CD4-positive, alpha-beta T cell (primary cell): ENCODE results near the gene RNASEH2B. TPM values are rescaled to one million over a fixed set of nuclear protein-coding genes. Genes with fewer than 3 reads are reported as not detected.

Source experiments
- ATAC-seq: fragments of 200-7000 bp; cut with Tn5 transposase; one replicate; pipeline ENCODE4 v1.10.0; 2022; ENCODE audit warnings: mild to moderate bottlenecking; ENCODE audit not compliant: poor library complexity
- CTCF ChIA-PET: fragments of 350-600 bp; sonication (Branson Sonifier 250); formaldehyde crosslinking; loops from one replicate; lab custom pipeline; 2021; ENCODE audit warnings: antibody characterized with exemption, inconsistent platforms; lab: Charles Lee
- POLR2A ChIA-PET: fragments of 350-600 bp; sonication (Branson Sonifier 250); formaldehyde crosslinking; loops from one replicate; lab custom pipeline; 2021; ENCODE audit warnings: antibody characterized with exemption, inconsistent platforms; lab: Charles Lee
- DNase-seq, 14 experiments: peaks; one replicate each; pipeline ENCODE4 v3.0.0-alpha.2; 2013 to 2020; ENCODE audit warnings: mixed read lengths in 2 of 14
- H3K27ac ChIP-seq, 2 donors: one replicate each; pipeline versions ENCODE4 v1.5.1 to v1.7.0; 2013; ENCODE audit warnings: low read length in 2 of 2, low read depth in 1 of 2, mild to moderate bottlenecking in 1 of 2
- H3K27me3 ChIP-seq, 2 experiments: 1 replicate in 1 of 2; 2 replicates in 1 of 2; pipeline versions ENCODE4 v1.6.1 to v1.7.0; 2013; ENCODE audit warnings: low read length in 2 of 2, control low read depth in 1 of 2, mild to moderate bottlenecking in 1 of 2, moderate library complexity in 1 of 2; ENCODE audit not compliant: insufficient read depth in 2 of 2, control insufficient read depth in 1 of 2
- H3K36me3 ChIP-seq: one replicate; pipeline ENCODE4 v1.6.1; 2013; ENCODE audit warnings: low read length, control low read depth; ENCODE audit not compliant: insufficient read depth
- H3K4me1 ChIP-seq: one replicate; pipeline ENCODE4 v1.6.1; 2013; ENCODE audit warnings: low read length, control low read depth; ENCODE audit not compliant: insufficient read depth
- H3K4me3 ChIP-seq: one replicate; pipeline ENCODE4 v1.5.1; 2013; ENCODE audit warnings: mild to moderate bottlenecking, low read length, moderate library complexity
- H3K9me3 ChIP-seq, 2 experiments: 1 replicate in 1 of 2; 2 replicates in 1 of 2; pipeline versions ENCODE4 v1.6.1 to v1.7.0; 2013; ENCODE audit warnings: low read length in 2 of 2, mild to moderate bottlenecking in 2 of 2, control low read depth in 1 of 2, moderate library complexity in 1 of 2; ENCODE audit not compliant: control insufficient read depth in 1 of 2, insufficient read depth in 1 of 2
- H3K27ac Mint-ChIP-seq: one replicate; pipeline ENCODE4 v1.8.0; 2020; ENCODE audit warnings: mixed read lengths
- H3K27me3 Mint-ChIP-seq: one replicate; pipeline ENCODE4 v1.8.0; 2021; ENCODE audit warnings: mixed read lengths
- H3K36me3 Mint-ChIP-seq: one replicate; pipeline ENCODE4 v1.8.0; 2021; ENCODE audit warnings: low read depth, mixed read lengths
- H3K4me1 Mint-ChIP-seq: one replicate; pipeline ENCODE4 v1.8.0; 2021; ENCODE audit warnings: low read depth, mixed read lengths
- H3K4me3 Mint-ChIP-seq: one replicate; pipeline ENCODE4 v1.8.0; 2020; ENCODE audit warnings: mild to moderate bottlenecking, mixed read lengths
- H3K9me3 Mint-ChIP-seq: one replicate; pipeline ENCODE4 v1.8.0; 2020; ENCODE audit warnings: mixed read lengths
- intact Hi-C, 2 experiments: fragments of 100-400 bp; cut with DNase I in 1 of 2; cut with micrococcal nuclease in 1 of 2; formaldehyde crosslinking; loops; one replicate each; pipeline versions ENCODE4 v1.15.1 to v1.9.0; 2023 to 2025; cut with DNase I, micrococcal nuclease
- total RNA-seq, 174 experiments: library from RNA in 2 of 174; stranded (reverse) in 2 of 174; gene quantifications; one replicate each; pipeline ENCODE4 v1.2.3 and lab custom pipeline; 2021 to 2026
- TF ChIP-seq, protein P1 (sequence below): fragments of 200-600 bp; IDR thresholded peaks from one replicate; pipeline ENCODE4 v1.8.0; 2022; ENCODE audit warnings: antibody characterized with exemption, mild to moderate bottlenecking

The RNASEH2B gene
- total RNA-seq, 2 experiments from 2014 or later, result 68.4 to 74.6 TPM

DNA sequence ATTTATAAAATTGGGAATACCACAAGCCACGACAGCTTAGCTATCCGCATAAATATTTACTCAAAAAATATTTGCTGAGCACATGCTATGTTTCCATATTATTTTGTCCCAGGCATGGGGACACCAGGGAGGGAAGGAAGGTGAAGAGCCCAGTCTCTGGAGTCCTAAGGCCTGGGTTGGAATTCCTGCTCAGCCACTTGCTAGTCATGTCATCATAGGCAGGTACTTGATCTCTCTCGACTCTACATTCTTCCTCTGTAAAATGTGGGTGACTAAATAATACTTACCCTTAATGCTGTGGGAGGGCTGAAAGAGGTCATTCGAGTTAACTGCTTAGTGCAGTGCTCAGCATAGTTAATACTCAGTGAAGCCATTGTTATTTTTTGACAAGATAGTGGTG is 4.3 kb upstream of the RNASEH2B start:
- intact Hi-C loops, result loop anchor here in 1 of 2 experiments (10.0 kb wide), 1 partner anchor 540 kb away; no protein-coding TSS in a partner anchor
- CTCF ChIA-PET, result no interaction called here
- H3K4me3 Mint-ChIP-seq, result no peak overlapping the region

DNA sequence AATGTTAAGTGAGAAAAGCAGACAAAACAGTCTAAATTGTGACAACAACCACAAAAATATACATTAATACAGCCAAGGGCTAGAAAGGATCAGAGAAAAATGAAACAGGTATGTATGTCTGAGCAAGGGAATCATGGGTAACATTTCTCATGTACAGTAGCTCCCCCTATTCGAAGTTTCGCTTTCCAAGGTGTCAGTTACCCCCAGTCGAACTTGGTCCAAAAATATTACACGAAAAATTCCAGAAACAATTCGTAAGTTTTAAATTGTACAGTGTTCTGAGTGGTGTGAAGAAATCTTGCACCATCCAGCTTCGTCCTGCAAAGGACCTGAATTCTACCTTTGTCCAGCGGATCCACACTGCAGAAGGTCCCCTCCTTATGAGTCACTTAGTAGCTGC is 1.8 kb upstream of the RNASEH2B start:
- Mint-ChIP-seq H3K27me3 (no peaks in the 10 kb centered on the region), H3K36me3 (peaks cover 5% of the 10 kb centered on the region), H3K27ac (peak overlapping the region; percentile 93), H3K9me3 (no peaks in the 10 kb centered on the region), H3K4me3 (peak overlapping the region; percentile 81), H3K4me1 (peaks cover 26% of the 10 kb centered on the region)
- TF ChIP-seq, protein P1, sequence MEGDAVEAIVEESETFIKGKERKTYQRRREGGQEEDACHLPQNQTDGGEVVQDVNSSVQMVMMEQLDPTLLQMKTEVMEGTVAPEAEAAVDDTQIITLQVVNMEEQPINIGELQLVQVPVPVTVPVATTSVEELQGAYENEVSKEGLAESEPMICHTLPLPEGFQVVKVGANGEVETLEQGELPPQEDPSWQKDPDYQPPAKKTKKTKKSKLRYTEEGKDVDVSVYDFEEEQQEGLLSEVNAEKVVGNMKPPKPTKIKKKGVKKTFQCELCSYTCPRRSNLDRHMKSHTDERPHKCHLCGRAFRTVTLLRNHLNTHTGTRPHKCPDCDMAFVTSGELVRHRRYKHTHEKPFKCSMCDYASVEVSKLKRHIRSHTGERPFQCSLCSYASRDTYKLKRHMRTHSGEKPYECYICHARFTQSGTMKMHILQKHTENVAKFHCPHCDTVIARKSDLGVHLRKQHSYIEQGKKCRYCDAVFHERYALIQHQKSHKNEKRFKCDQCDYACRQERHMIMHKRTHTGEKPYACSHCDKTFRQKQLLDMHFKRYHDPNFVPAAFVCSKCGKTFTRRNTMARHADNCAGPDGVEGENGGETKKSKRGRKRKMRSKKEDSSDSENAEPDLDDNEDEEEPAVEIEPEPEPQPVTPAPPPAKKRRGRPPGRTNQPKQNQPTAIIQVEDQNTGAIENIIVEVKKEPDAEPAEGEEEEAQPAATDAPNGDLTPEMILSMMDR, result no peak
- ATAC-seq, result no peak
- no peak overlapping the region for H3K4me3 ChIP-seq
- no peak overlapping the region for H3K27ac ChIP-seq
- no peaks in the 10 kb centered on the region for H3K27me3 ChIP-seq
- peaks cover 25% of the 10 kb centered on the region for H3K4me1 ChIP-seq
- intact Hi-C loops, result loop anchor here in 1 of 2 experiments (10.0 kb wide), 1 partner anchor 543 kb away; no protein-coding TSS in a partner anchor
- CTCF ChIA-PET, result interaction anchor here (0.8 to 2.0 kb wide), 4 partner anchors 12 to 971 kb away, joined by 3 to 8 read pairs (median 3); partner anchors contain the start of genes SPRYD7 and TRIM13
- no peaks in the 10 kb centered on the region for H3K36me3 ChIP-seq
- no peak for DNase-seq
- no peaks in the 10 kb centered on the region for H3K9me3 ChIP-seq
- POLR2A ChIA-PET, result interaction anchor here (0.6 to 6.3 kb wide), 4 partner anchors 15 to 910 kb away, joined by 4 to 113 read pairs (median 98); partner anchors contain the start of gene TRIM13

More for the DNA sequence above, 4.3 kb upstream of the RNASEH2B start:
- H3K36me3 ChIP-seq, result no peaks in the 10 kb centered on the region
- POLR2A ChIA-PET, result no interaction called here
- TF ChIP-seq, protein P1, result no peak
- H3K27ac ChIP-seq, result no peak overlapping the region
- H3K9me3 ChIP-seq, result no peaks in the 10 kb centered on the region
- Mint-ChIP-seq H3K4me1 (peaks cover under 1% of the 10 kb centered on the region), H3K9me3 (no peaks in the 10 kb centered on the region), H3K27me3 (no peaks in the 10 kb centered on the region), H3K36me3 (no peaks in the 10 kb centered on the region), H3K27ac (no peak overlapping the region)
- no peak for ATAC-seq
- H3K4me1 ChIP-seq, result peaks cover 9% of the 10 kb centered on the region
- no peak for DNase-seq
- H3K27me3 ChIP-seq, result no peaks in the 10 kb centered on the region
- H3K4me3 ChIP-seq, result no peak overlapping the region

DNA sequence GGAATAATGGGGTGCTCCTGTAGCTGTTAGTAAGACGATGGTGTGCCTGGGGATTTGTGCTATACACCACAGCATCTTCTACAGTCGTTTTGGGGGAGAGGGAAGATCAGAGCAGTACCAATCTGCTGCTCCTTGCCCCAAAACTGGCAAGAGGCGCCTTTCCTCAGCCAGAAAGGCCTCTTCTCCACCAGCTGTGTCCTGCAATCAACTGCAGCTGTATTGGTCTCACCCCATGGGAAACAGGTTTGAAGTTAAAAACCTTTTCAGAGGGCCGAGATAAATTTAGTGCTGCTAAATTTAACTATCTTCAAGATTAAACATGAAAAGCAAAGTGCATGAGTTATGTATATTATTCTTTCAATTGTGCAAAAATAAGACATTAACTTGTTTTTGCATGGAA is 1.2 kb upstream of the RNASEH2B start:
- Mint-ChIP-seq H3K27ac (peak overlapping the region; percentile 93), H3K4me3 (peak overlapping the region; percentile 81), H3K36me3 (peaks cover 5% of the 10 kb centered on the region), H3K9me3 (no peaks in the 10 kb centered on the region), H3K27me3 (no peaks in the 10 kb centered on the region), H3K4me1 (peaks cover 26% of the 10 kb centered on the region)
- ChIA-PET POLR2A (interaction anchor here (4.3 to 6.3 kb wide), 4 partner anchors 15 to 911 kb away, joined by 34 to 113 read pairs (median 98); partner anchors contain the start of gene TRIM13), CTCF (interaction anchor here (0.8 to 2.0 kb wide), 4 partner anchors 12 to 972 kb away, joined by 3 to 8 read pairs (median 3); partner anchors contain the start of genes SPRYD7 and TRIM13)
- H3K27me3 ChIP-seq, result no peaks in the 10 kb centered on the region
- H3K4me3 ChIP-seq, result no peak overlapping the region
- no peak for ATAC-seq
- TF ChIP-seq, protein P1, result no peak
- no peaks in the 10 kb centered on the region for H3K36me3 ChIP-seq
- H3K4me1 ChIP-seq, result peaks cover 25% of the 10 kb centered on the region
- intact Hi-C loops, result loop anchor here in 1 of 2 experiments (10.0 kb wide), 1 partner anchor 544 kb away; no protein-coding TSS in a partner anchor
- no peak for DNase-seq
- H3K27ac ChIP-seq, result no peak overlapping the region
- H3K9me3 ChIP-seq, result no peaks in the 10 kb centered on the region
